Astrocyte (in vitro differentiated cells and primary cell): ENCODE measurements around the gene SPATA17.

Experiments used
- CTCF ChIP-seq: IDR thresholded peaks from 2 replicates; pipeline ENCODE4 v1.5.1; 2011; ENCODE audit warnings: low read depth, mild to moderate bottlenecking, inconsistent platforms, low read length, moderate library complexity; ENCODE audit not compliant: insufficient read depth
- EZH2 ChIP-seq: IDR thresholded peaks from 2 replicates; pipeline ENCODE4 v1.6.1; 2012; ENCODE audit warnings: mild to moderate bottlenecking, low read length, inconsistent platforms; ENCODE audit not compliant: insufficient read depth

GRCh38 chr1:217630711-217631591 is at the start of gene SPATA17, which contains the start of gene GPATCH2:
- TF ChIP-seq EZH2 (no peak), CTCF (peak; percentile 11)
